Measurements from ENCODE around the gene LSM7.

DNA sequence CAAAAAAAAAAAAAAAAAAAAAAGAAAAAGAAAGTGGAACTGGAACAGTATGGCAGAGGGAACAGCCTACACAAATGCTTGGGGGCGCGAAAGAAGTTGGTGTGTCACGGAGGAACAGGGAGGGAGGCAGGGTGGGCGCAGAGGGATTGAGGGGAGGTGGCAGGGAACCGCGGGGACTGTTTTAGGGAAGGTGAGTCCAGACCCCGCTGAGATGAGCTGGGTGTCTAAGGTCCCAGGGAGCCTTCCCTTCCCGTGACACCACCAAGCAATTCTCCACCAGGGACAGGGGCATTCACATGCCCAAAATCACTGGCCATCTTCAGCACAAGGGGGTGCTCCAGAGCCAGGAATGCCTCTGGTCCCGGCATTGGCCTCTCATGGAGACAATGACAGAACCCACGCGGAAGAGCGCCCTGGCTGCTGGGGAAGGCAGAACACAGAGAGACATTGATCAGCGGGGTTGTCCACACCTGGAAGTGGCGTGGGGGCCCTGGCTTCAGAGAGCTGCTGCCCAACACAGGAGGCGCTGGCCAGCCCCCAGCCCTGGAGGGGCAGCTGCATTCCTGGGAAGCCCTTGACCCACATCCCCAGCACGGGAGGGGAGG lies 53.4 kb downstream of the LSM7 start:
- TF ChIP-seq POLR2AphosphoS5 (IDR thresholded peaks at IDR 0.05; ENCODE audit: insufficient read depth in 1 of 2, low read depth in 1 of 2) (peak in 1 of 2 donors; percentile 36), CTCF (IDR thresholded peaks at IDR 0.05) (peak; percentile 22 to 39 (median 34)), POLR2A (IDR thresholded peaks at IDR 0.05) (no peak)
